PFSK-1 (cell line): ENCODE results near the gene TMIGD3.

Experiments
- FOXP2 ChIP-seq: optimal IDR thresholded peaks from 2 replicates; pipeline ENCODE3; 2011; ENCODE audit warnings: borderline replicate concordance, control low read depth, inconsistent platforms; ENCODE audit not compliant: insufficient read depth; ENCODE audit errors: extremely low read length, extremely low read depth
- POLR2AphosphoS5 ChIP-seq: IDR thresholded peaks from 2 replicates; pipeline ENCODE4 v1.6.1; 2012; ENCODE audit warnings: low read depth, mild to moderate bottlenecking, control low read depth, low read length, moderate library complexity
- SIN3A ChIP-seq: IDR thresholded peaks from 2 replicates; pipeline ENCODE4 v1.6.1; 2012; ENCODE audit warnings: mild to moderate bottlenecking, low read length, moderate library complexity, borderline replicate concordance; ENCODE audit not compliant: insufficient read depth
- TAF1 ChIP-seq: IDR thresholded peaks from 2 replicates; pipeline ENCODE4 v1.6.1; 2012; ENCODE audit warnings: low read length, control low read depth, borderline replicate concordance; ENCODE audit not compliant: insufficient read depth
- TF ChIP-seq, protein P1 (sequence below), 2 experiments: IDR thresholded peaks; 2 replicates each; pipeline versions ENCODE4 v1.6.1 to v1.8.0; 2011 to 2012; ENCODE audit warnings: low read depth in 2 of 2, low read length in 2 of 2, control low read depth in 1 of 2, inconsistent platforms in 1 of 2, mild to moderate bottlenecking in 1 of 2, moderate library complexity in 1 of 2; ENCODE audit not compliant: insufficient read depth in 1 of 2

The TMIGD3 gene

DNA sequence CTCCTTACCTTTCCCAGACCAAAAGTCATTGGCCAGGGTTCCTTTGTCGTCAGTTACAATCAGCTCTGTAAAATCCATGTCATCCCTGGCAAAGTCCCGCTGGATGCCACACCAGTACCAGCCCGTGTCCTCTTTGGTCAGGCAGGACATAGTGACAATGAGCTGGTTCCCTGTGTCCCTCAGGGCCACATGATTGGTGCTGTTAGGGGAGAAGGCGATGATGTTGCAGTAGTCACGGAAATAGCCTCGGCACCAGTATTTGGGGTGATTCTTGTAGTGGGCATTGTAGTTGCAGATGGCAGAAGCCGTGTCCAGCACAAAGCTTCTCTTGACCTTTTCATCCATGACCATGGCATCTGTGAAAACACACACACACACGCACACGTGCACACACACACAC is 14.8 kb downstream of the TMIGD3 start:
- TF ChIP-seq, protein P1, sequence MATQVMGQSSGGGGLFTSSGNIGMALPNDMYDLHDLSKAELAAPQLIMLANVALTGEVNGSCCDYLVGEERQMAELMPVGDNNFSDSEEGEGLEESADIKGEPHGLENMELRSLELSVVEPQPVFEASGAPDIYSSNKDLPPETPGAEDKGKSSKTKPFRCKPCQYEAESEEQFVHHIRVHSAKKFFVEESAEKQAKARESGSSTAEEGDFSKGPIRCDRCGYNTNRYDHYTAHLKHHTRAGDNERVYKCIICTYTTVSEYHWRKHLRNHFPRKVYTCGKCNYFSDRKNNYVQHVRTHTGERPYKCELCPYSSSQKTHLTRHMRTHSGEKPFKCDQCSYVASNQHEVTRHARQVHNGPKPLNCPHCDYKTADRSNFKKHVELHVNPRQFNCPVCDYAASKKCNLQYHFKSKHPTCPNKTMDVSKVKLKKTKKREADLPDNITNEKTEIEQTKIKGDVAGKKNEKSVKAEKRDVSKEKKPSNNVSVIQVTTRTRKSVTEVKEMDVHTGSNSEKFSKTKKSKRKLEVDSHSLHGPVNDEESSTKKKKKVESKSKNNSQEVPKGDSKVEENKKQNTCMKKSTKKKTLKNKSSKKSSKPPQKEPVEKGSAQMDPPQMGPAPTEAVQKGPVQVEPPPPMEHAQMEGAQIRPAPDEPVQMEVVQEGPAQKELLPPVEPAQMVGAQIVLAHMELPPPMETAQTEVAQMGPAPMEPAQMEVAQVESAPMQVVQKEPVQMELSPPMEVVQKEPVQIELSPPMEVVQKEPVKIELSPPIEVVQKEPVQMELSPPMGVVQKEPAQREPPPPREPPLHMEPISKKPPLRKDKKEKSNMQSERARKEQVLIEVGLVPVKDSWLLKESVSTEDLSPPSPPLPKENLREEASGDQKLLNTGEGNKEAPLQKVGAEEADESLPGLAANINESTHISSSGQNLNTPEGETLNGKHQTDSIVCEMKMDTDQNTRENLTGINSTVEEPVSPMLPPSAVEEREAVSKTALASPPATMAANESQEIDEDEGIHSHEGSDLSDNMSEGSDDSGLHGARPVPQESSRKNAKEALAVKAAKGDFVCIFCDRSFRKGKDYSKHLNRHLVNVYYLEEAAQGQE (IDR thresholded peaks at IDR 0.05; ENCODE audit: insufficient read depth in 1 of 2, low read depth in 2 of 2, low read length in 2 of 2) = no peak
- TF ChIP-seq POLR2AphosphoS5 = no peak
- no peak for TF ChIP-seq SIN3A
- no peak for TF ChIP-seq TAF1
- TF ChIP-seq FOXP2 = no peak

DNA sequence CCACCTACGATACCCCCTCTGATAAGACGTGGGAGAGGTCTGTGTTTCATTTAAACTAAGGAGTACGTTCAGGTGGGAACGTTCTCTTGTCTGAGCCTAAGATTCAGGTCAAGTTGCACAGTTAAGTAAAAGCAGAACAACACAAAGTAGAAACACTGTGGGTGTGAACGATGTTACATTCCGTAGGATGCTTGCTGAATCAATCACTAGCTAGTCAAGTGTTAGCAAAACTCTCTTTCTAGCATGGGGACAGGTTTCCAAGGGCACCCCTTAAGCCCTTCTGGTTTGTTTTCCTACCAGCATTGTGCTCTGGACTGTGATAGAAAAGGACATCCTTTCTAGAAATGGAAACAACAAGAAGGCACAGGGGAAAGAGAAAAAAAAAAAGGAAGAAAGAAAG is 16.3 kb downstream of the TMIGD3 start:
- TF ChIP-seq POLR2AphosphoS5 (no peak), FOXP2 (no peak), SIN3A (no peak), TAF1 (no peak)
- TF ChIP-seq, protein P1 (IDR thresholded peaks at IDR 0.05; ENCODE audit: insufficient read depth in 1 of 2, low read depth in 2 of 2, low read length in 2 of 2) = no peak

DNA sequence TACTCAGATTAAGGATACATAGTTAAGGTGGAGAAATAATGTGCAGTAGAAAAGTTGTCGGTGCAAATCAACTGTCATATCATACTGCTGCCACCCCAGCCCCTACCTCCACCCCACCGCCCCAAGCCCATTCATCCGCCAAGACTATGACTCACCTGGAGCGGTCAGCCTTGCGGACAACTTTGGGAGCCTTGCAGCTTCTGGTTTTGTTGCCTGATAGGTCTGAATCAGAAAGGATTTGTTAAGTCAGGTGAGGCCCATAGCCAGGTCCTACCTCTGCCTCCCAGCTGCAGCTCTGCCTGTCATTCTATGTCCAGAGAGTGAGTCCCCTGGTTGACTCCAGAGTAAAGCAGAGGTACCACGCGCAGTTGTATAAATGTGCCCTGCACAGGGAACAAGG is 17.0 kb downstream of the TMIGD3 start:
- no peak for TF ChIP-seq POLR2AphosphoS5

DNA sequence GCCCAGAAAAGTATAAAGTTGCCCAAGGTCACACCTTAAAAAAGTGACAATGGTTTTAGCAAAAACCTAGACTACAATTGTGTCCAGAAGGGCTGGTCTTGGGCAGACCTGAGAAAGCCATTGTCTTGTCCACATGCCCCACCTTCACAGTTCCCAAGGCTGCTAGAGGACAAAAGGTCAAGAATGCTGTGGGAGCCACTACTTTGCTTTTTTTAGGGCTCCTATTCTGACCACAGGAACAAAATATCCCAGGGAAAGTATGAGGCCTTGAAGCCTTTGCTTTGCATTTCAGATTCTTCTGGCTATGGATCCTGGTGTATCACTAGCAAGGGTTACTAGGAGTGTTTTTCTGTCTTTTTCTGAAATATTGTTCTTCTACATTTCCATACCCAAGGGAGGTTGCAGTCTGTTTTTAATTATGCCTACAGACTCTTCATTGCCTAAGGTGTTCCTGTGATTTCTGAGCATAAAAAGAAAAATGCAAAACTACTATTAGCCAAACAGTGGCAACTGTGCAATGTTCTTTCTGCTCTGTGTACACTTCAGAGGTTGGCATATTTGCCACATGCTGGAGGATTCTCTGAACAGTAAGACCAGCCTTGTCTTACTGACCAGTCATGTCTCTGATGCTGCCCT is 18.9 kb downstream of the TMIGD3 start:
- TF ChIP-seq, protein P1 (IDR thresholded peaks at IDR 0.05; ENCODE audit: insufficient read depth in 1 of 2, low read depth in 2 of 2, low read length in 2 of 2) = no peak
- TF ChIP-seq SIN3A = no peak

DNA sequence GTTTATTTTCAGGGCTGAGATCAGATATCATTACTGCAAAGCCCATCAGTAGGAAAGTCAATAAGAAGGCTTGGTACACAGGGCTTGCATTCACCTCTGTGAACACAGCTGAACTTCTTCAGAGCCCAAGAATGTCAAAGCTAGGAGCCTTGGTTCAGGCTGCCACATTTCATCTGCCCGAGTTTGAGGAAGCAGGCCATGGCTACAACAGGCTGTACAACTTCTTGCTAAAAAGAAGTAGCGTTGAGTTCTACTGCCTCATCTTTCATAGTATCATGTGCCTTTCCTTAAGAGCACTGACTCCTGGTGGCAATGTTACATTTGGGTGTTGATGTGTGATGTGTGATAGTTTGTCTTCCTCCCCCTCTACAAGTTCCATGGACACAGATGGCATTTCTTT is 19.6 kb downstream of the TMIGD3 start:
- TF ChIP-seq, protein P1 (IDR thresholded peaks at IDR 0.05; ENCODE audit: insufficient read depth in 1 of 2, low read depth in 2 of 2, low read length in 2 of 2) = no peak
- TF ChIP-seq POLR2AphosphoS5 (no peak), SIN3A (no peak), TAF1 (no peak), FOXP2 (no peak)
